HepG2 (cell line): ENCODE results near the gene PCDHGA1. TPM values are rescaled to one million over a fixed set of nuclear protein-coding genes. Genes with fewer than 3 reads are reported as not detected.

Source experiments
- ATAC-seq: fragments of 200-7000 bp; cut with Tn5 transposase; 3 replicates; pipeline ENCODE4 v1.9.1; 2020; ENCODE audit warnings: mild to moderate bottlenecking, moderate library complexity
- BruUV-seq: library from RNA; stranded (reverse); fragments of 400-500 nt; replicated peaks from 2 replicates; lab custom pipeline; 2021; lab: Mats Ljungman, UMichigan
- CTCF ChIA-PET: fragments of 300-600 bp; formaldehyde crosslinking; extraction: SDS; loops from one replicate; lab custom pipeline; 2021; ENCODE audit warnings: low total read pairs, inconsistent platforms, low intra/inter-chr PET ratio; lab: Yijun Ruan, JAX
- POLR2A ChIA-PET: fragments of 350-600 bp; sonication (Branson Sonifier 250); formaldehyde crosslinking; loops from one replicate; lab custom pipeline; 2020; ENCODE audit warnings: antibody characterized with exemption, inconsistent platforms; lab: Yijun Ruan, JAX
- DNase-seq: peaks from one replicate; pipeline ENCODE4 v3.0.0-alpha.2; 2015; ENCODE audit warnings: low spot score
- FAIRE-seq: peaks from 3 replicates; lab custom pipeline; 2011; peaks lifted over from hg19 to GRCh38; lab: Jason Lieb, UNC
- H2AFZ ChIP-seq: one replicate; pipeline ENCODE4 v1.6.1; 2011; ENCODE audit warnings: low read length, inconsistent platforms
- H3K27ac ChIP-seq: fragments of 300-600 bp; 3 replicates; pipeline ENCODE4 v1.8.0; 2011; ENCODE audit warnings: mixed run types, mild to moderate bottlenecking, mixed read lengths, low read length, inconsistent platforms; ENCODE audit not compliant: insufficient read depth; ENCODE audit errors: extremely low read length
- H3K27me3 ChIP-seq, 2 experiments: fragments of 200-600 bp in 1 of 2; 2 replicates in 1 of 2; 3 replicates in 1 of 2; pipeline versions ENCODE4 v1.6.0 to v1.8.0; 2011; ENCODE audit warnings: low read length in 2 of 2, mild to moderate bottlenecking in 2 of 2, moderate library complexity in 2 of 2, inconsistent platforms in 1 of 2; ENCODE audit not compliant: insufficient read depth in 2 of 2, control insufficient read depth in 1 of 2
- H3K36me3 ChIP-seq, 2 experiments: fragments of 200-600 bp in 1 of 2; replicated peaks in 1 of 2; 2 replicates in 1 of 2; 3 replicates in 1 of 2; pipeline versions ENCODE4 v1.5.1 to v1.8.0; 2011; ENCODE audit warnings: low read length in 2 of 2, inconsistent platforms in 1 of 2; ENCODE audit not compliant: insufficient read depth in 2 of 2, control insufficient read depth in 1 of 2
- H3K4me1 ChIP-seq: 2 replicates; pipeline ENCODE4 v1.5.1; 2012; ENCODE audit warnings: low read length, inconsistent platforms; ENCODE audit not compliant: insufficient read depth
- H3K4me2 ChIP-seq: 2 replicates; pipeline ENCODE4 v1.6.0; 2011; ENCODE audit warnings: low read depth, low read length, inconsistent platforms
- H3K4me3 ChIP-seq, 3 experiments: fragments of 200-600 bp in 1 of 3; sonication (generic), shearing (Covaris generic) in 1 of 3; replicated peaks in 1 of 3; 2 replicates each; pipeline ENCODE4 v1.5.1; 2011 to 2016; ENCODE audit warnings: low read length in 3 of 3, inconsistent platforms in 2 of 3, low read depth in 2 of 3, mild to moderate bottlenecking in 2 of 3, control low read depth in 1 of 3, mixed read lengths in 1 of 3; ENCODE audit not compliant: insufficient read depth in 1 of 3
- H3K79me2 ChIP-seq: one replicate; pipeline ENCODE4 v1.6.1; 2011; ENCODE audit warnings: low read length, inconsistent platforms; ENCODE audit not compliant: insufficient read depth
- H3K9ac ChIP-seq: 2 replicates; pipeline ENCODE4 v1.6.0; 2011; ENCODE audit warnings: mild to moderate bottlenecking, low read depth, low read length, inconsistent platforms; ENCODE audit not compliant: insufficient read depth
- H3K9me3 ChIP-seq: 2 replicates; pipeline ENCODE4 v1.5.1; 2012; ENCODE audit warnings: mild to moderate bottlenecking, low read length
- H4K20me1 ChIP-seq: 2 replicates; pipeline ENCODE4 v1.6.0; 2011; ENCODE audit warnings: inconsistent platforms, mild to moderate bottlenecking, low read length, moderate library complexity; ENCODE audit not compliant: insufficient read depth
- CREM ChIP-seq, 2 experiments: sonication (generic) in 1 of 2; formaldehyde crosslinking in 1 of 2; IDR thresholded peaks; 2 replicates each; pipeline versions ENCODE4 v1.4.0 to v1.6.1; 2016 to 2020; ENCODE audit warnings: antibody characterized with exemption in 1 of 2, mild to moderate bottlenecking in 1 of 2, missing genetic modification reagents in 1 of 2
- PBX3 ChIP-seq: sonication (generic); formaldehyde crosslinking; IDR thresholded peaks from 2 replicates; pipeline ENCODE4 v1.8.1; 2023; ENCODE audit warnings: missing genetic modification reagents, inconsistent platforms, borderline replicate concordance
- ZNF205 ChIP-seq: IDR thresholded peaks from 2 replicates; pipeline ENCODE4 v1.6.1; 2018; ENCODE audit warnings: missing biosample characterization, missing genetic modification reagents
- ZNF318 ChIP-seq: sonication (generic); formaldehyde crosslinking; IDR thresholded peaks from 2 replicates; pipeline ENCODE4 v1.4.0; 2020; ENCODE audit warnings: mild to moderate bottlenecking, missing genetic modification reagents
- WGBS: methylation state at CpG from one replicate; pipeline ENCODE4 v1.1.6; 2017; ENCODE audit warnings: low lambda C conversion rate; 5-methylcytosine and 5-hydroxymethylcytosine counted together
- in situ Hi-C: cut with HindIII; loops from 2 replicates; pipeline ENCODE4 v1.10.0; 2017; ENCODE audit warnings: low pct_unique_long_range_greater_than_20kb; ENCODE audit not compliant: extremely low pct_ligation_motif_present
- intact Hi-C: fragments of 100-400 bp; cut with micrococcal nuclease; formaldehyde crosslinking; loops from one replicate; pipeline ENCODE4 v1.10.0; 2022; ENCODE audit not compliant: unreplicated experiment
- polyA plus RNA-seq, 8 experiments: library from polyadenylated mRNA; depleted of rRNA in 3 of 8; stranded (reverse) in 7 of 8; unstranded in 1 of 8; fragments of >200 nt; fragmentation: Illumina TruSeq in 4 of 8; extraction: Trizol in 4 of 8; gene quantifications; 2 replicates each; pipeline versions ENCODE4 v1.2.1 to v1.2.3, GENCODE V29; 2011 to 2016; ENCODE audit warnings: low read depth in 4 of 8, missing spikeins in 1 of 8, mixed read lengths in 1 of 8; ENCODE audit not compliant: insufficient read depth in 1 of 8
- total RNA-seq, 5 experiments: library from RNA; depleted of rRNA; stranded (reverse); fragments of >200 nt; fragmentation: Illumina TruSeq; extraction: Trizol; gene quantifications; 2 replicates each; pipeline ENCODE4 v1.2.3, GENCODE V29; 2016; ENCODE audit warnings: low read depth in 1 of 5

The PCDHGA1 gene
- total and polyA plus RNA-seq, 2 of the 13 experiments (the other 11 are each of a cell fraction or from before 2014, with no cell fraction given): 0.31 to 0.40 TPM

GRCh38 chr5:141508440-141508797 lies 178.1 kb downstream of the PCDHGA1 start:
- Histone ChIP-seq H2AFZ (no peak overlapping the region), H3K27ac (no peak overlapping the region), H3K4me1 (peaks cover 6% of the 10 kb centered on the region; the same call in 1 of the 2 replicates), H3K4me3 (peak overlapping the region in 1 of 3 experiments; percentile 10; a peak in 2 of 6 replicates), H4K20me1 (no peaks in the 10 kb centered on the region), H3K9ac (no peak overlapping the region), H3K36me3 (0 out of 5 replicates have a peak, but pooled peaks cover 2 to 4% of the 10 kb centered on the region in 2 experiments), H3K79me2 (no peaks in the 10 kb centered on the region), H3K27me3 (no peaks in the 10 kb centered on the region; a peak in 1 of 5 replicates), H3K4me2 (peak overlapping the region; percentile 7; the same call in 1 of the 2 replicates), H3K9me3 (no peaks in the 10 kb centered on the region)
- no TSS peak for BruUV-seq
- DNase-seq: no peak
- no peak for FAIRE-seq
- 34% methylated on average over 9 of the region's 9 CpGs for WGBS
- CTCF ChIA-PET: no interaction called here
- POLR2A ChIA-PET: no interaction called here
- intact Hi-C loops (no loop called here), in situ Hi-C loops (no loop called here)
- ATAC-seq: no peak; the same call in 2 of the 3 replicates
- TF ChIP-seq ZNF205 (CRISPR knock-in tag) (no peak), CREM (IDR thresholded peaks at IDR 0.05) (no peak), CREM (CRISPR knock-in tag; IDR thresholded peaks at IDR 0.05) (no peak), ZNF318 (no peak), PBX3 (CRISPR knock-in tag) (no peak)
- TF ChIP-seq, all 625 proteins: peak for 0
